CD8-positive, alpha-beta memory T cell (primary cell): ENCODE data around the gene SPART. TPM values are rescaled to one million over a fixed set of nuclear protein-coding genes. Genes with fewer than 3 reads are reported as not detected.

Experiments used
- CTCF ChIA-PET: fragments of 350-600 bp; sonication (Branson Sonifier 250); formaldehyde crosslinking; loops from one replicate; lab custom pipeline; 2021; ENCODE audit warnings: antibody characterized with exemption; lab: Charles Lee
- POLR2A ChIA-PET: fragments of 350-600 bp; sonication (Branson Sonifier 250); formaldehyde crosslinking; loops from one replicate; lab custom pipeline; 2021; ENCODE audit warnings: antibody characterized with exemption; lab: Charles Lee
- DNase-seq, 5 donors: peaks; one replicate each; pipeline versions ENCODE4 v3.0.0 to v3.0.0-alpha.2; 2020 to 2022; ENCODE audit warnings: mixed read lengths in 1 of 5
- H3K27ac ChIP-seq: one replicate; pipeline ENCODE4 v1.7.0; 2013; ENCODE audit warnings: low read depth, mild to moderate bottlenecking, low read length, moderate library complexity
- H3K27me3 ChIP-seq: 2 replicates; pipeline ENCODE4 v1.7.0; 2013; ENCODE audit warnings: low read length, mild to moderate bottlenecking; ENCODE audit not compliant: insufficient read depth, poor library complexity, severe bottlenecking
- H3K36me3 ChIP-seq: 2 replicates; pipeline ENCODE4 v1.7.0; 2013; ENCODE audit warnings: mild to moderate bottlenecking, low read length, moderate library complexity; ENCODE audit not compliant: insufficient read depth
- H3K4me1 ChIP-seq: 2 replicates; pipeline ENCODE4 v1.7.0; 2013; ENCODE audit warnings: mild to moderate bottlenecking, low read length, moderate library complexity; ENCODE audit not compliant: insufficient read depth
- H3K4me3 ChIP-seq: 2 replicates; pipeline ENCODE4 v1.7.0; 2013; ENCODE audit warnings: mild to moderate bottlenecking, low read length
- H3K9me3 ChIP-seq: 2 replicates; pipeline ENCODE4 v1.7.0; 2013; ENCODE audit warnings: mild to moderate bottlenecking, low read length
- H3K27ac Mint-ChIP-seq, 8 donors: one replicate each; pipeline ENCODE4 v1.8.0; 2020 to 2021; ENCODE audit warnings: mixed read lengths in 8 of 8, mild to moderate bottlenecking in 6 of 8, inconsistent platforms in 3 of 8, moderate library complexity in 3 of 8
- H3K27me3 Mint-ChIP-seq, 2 donors: one replicate each; pipeline ENCODE4 v1.8.0; 2020 to 2021; ENCODE audit warnings: mixed read lengths in 2 of 2, mild to moderate bottlenecking in 1 of 2, moderate library complexity in 1 of 2
- H3K36me3 Mint-ChIP-seq, 3 donors: one replicate each; pipeline ENCODE4 v1.8.0; 2020 to 2021; ENCODE audit warnings: mixed read lengths in 3 of 3, inconsistent platforms in 1 of 3, mild to moderate bottlenecking in 1 of 3
- H3K4me1 Mint-ChIP-seq, 3 donors: one replicate each; pipeline ENCODE4 v1.8.0; 2020 to 2021; ENCODE audit warnings: mixed read lengths in 3 of 3, inconsistent platforms in 1 of 3, mild to moderate bottlenecking in 1 of 3
- H3K4me3 Mint-ChIP-seq, 7 donors: one replicate each; pipeline ENCODE4 v1.8.0; 2020 to 2021; ENCODE audit warnings: mixed read lengths in 7 of 7, mild to moderate bottlenecking in 6 of 7, moderate library complexity in 4 of 7, inconsistent platforms in 2 of 7
- H3K9me3 Mint-ChIP-seq, 5 donors: one replicate each; pipeline ENCODE4 v1.8.0; 2020 to 2022; ENCODE audit warnings: mixed read lengths in 5 of 5, mild to moderate bottlenecking in 3 of 5, moderate library complexity in 2 of 5, inconsistent platforms in 1 of 5
- polyA plus RNA-seq: library from polyadenylated mRNA; unstranded; fragments of 300-500 nt; fragmentation: Illumina TruSeq; gene quantifications from one replicate; pipeline ENCODE4 v1.2.3, GENCODE V29; 2021
- total RNA-seq, 2 experiments: library from RNA; stranded (reverse); gene quantifications; one replicate each; pipeline ENCODE4 v1.2.3, GENCODE V29; 2021

Gene SPART
- total and polyA plus RNA-seq, 3 experiments from 2014 or later = 9.2 to 22.6 (median 10.8) TPM

DNA sequence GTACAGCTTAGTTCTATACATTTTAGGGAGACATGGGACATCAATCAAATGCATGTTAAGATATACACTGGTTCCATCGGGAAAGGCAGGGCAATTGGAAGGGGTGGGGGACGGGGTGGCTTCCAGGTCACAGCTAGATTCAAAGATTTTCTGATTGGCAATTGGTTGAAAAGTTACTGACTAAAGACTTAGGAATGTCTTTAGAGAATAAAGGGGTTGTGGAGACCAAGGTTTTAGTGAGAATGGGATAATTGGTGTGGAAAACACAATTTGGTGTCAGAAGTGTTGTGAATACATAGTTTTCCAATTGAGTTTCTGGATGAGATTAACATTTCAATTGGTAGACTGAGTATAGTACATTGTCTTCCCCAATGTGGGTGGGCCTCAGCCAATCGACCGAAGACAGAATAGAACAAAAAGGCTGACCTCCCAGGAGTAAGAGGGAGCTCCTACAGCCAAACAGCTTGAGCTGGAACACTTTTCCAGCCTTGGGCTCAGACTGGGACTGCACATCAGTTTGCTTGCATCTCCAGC lies 47.6 kb downstream of the SPART start:
- Mint-ChIP-seq H3K27ac (no peak overlapping the region), H3K36me3 (peaks cover 0 to 1% (median 0%) of the 10 kb centered on the region in 3 donors), H3K4me1 (peaks cover 9 to 15% (median 15%) of the 10 kb centered on the region in 3 donors), H3K4me3 (peak overlapping the region in 6 of 7 donors; percentile 18 to 80 (median 78)), H3K9me3 (peaks cover 0 to 5% (median 0%) of the 10 kb centered on the region in 5 donors), H3K27me3 (peaks cover 25 to 30% of the 10 kb centered on the region in 2 donors)
- no peaks in the 10 kb centered on the region for H3K36me3 ChIP-seq
- no peaks in the 10 kb centered on the region for H3K27me3 ChIP-seq
- no peak for DNase-seq
- no peaks in the 10 kb centered on the region for H3K4me1 ChIP-seq
- CTCF ChIA-PET = no interaction called here
- no peak overlapping the region for H3K4me3 ChIP-seq
- H3K27ac ChIP-seq = no peak overlapping the region
- H3K9me3 ChIP-seq = no peaks in the 10 kb centered on the region
- POLR2A ChIA-PET = no interaction called here

DNA sequence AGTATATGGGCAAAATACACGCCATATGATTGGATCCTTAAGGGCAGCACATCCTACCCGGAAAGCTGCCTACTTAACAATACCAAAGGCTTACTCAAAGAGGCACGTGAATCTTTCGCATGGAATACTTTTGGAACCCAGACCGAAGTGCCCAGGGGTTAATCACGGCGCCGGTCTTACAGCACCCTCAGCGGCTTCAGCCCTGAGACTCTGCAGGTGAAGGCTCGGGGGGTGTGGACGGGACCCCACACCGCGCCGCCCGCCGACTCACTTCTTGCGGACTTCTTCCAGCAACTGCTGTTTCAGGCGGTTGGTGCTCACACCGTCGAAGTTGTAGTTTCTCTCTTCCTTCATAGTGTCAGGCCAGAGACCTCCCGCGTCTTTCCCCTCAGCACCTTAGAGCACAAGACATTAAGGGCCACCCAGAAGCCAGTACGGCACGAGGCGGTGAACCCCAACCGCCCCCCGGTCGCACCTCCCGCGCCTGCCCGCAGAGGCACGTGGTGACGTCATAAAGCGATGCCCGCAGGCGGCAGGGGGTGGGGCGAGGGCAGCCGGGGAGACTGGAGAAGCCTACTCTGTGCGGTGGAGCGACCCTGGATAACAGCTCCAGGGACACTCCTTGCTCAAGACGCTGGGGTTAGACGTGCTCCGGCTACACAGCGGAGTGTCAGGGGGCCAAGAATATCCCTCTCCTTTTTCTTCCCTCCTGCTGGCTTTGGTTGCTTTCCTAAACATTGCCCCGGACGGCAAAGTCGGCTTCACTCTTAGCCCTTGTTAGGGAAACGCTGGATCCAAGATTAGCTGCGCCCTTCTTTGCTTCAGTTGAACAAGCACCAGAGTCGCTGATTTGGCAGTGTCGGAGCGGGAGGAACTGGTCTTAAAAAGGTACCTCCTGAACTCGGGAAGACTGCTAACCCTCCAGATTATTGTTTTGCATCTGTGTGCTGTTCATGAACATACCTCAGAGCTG lies 48.5 kb downstream of the SPART start, which contains the start of gene CCDC169:
TSS of gene CCDC169 (minus strand) at position 449 of the 973 bp plus-strand sequence. CDS start at position 354, 95 bp downstream.
- CTCF ChIA-PET = no interaction called here

DNA sequence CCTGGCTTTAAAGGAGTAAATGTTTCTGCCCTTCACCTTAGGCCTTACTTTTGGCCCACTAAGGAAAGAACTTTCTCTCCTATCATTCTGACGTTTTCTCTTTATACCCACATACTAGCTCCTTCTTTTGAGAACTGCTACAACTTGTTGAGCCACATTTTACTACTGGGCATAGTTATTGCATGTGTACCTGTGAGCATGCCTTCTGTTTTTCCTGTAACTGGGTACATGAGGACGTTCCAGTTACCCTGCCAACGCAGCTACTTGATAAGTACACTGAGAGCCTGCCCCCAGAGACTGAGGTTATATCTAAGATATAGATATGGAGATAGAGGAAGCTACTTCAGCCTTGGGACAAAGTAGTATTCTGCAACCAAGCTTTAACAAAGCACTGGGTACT lies 52.1 kb downstream of the SPART start:
- ChIA-PET CTCF (no interaction called here), POLR2A (no interaction called here)
- H3K27me3 Mint-ChIP-seq = peaks cover 26 to 27% of the 10 kb centered on the region in 2 donors

More for the DNA sequence above, 48.5 kb downstream of the SPART start, which contains the start of gene CCDC169:
- H3K36me3 Mint-ChIP-seq = no peaks in the 10 kb centered on the region
- Histone ChIP-seq H3K27me3 (no peaks in the 10 kb centered on the region), H3K4me3 (peak within 1 kb of the TSS; percentile 47), H3K27ac (no peak within 1 kb of the TSS), H3K9me3 (no peaks in the 10 kb centered on the region), H3K4me1 (no peaks in the 10 kb centered on the region), H3K36me3 (no peaks in the 10 kb centered on the region)
- peaks cover 27 to 30% of the 10 kb centered on the region in 2 donors for H3K27me3 Mint-ChIP-seq
- peak within 1 kb of the TSS in 3 of 8 donors; percentile 5 to 76 (median 43) for H3K27ac Mint-ChIP-seq
- POLR2A ChIA-PET = no interaction called here
- DNase-seq = peak; percentile 6 to 63 (median 40)
- H3K9me3 Mint-ChIP-seq = peaks cover 0 to 5% (median 1%) of the 10 kb centered on the region in 5 donors
- peak within 1 kb of the TSS; percentile 75 to 80 (median 78) for H3K4me3 Mint-ChIP-seq
- H3K4me1 Mint-ChIP-seq = peaks cover 9 to 15% (median 15%) of the 10 kb centered on the region in 3 donors

DNA sequence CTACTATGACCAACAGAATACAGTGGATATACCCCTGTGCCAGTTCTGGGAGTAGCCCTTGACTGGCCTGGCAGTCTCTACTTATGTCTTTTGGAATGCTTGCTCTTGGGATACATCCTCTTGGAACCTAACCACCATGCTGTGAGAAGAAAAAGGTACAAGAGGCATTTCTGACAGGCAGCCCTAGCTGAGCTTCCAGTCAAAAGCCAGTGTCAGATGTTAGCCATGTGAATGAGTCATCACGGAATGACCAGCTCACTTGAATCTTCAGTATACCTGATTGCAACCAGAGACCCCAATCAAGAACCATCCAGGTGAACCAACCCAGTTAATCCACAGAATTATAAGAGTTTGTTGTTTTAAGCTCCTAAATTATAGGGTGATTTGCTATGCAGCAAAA lies 52.7 kb downstream of the SPART start:
- no peaks in the 10 kb centered on the region for H3K36me3 ChIP-seq
- H3K27me3 ChIP-seq = no peaks in the 10 kb centered on the region
- H3K4me1 ChIP-seq = no peaks in the 10 kb centered on the region
- ChIA-PET CTCF (no interaction called here), POLR2A (no interaction called here)
- Mint-ChIP-seq H3K36me3 (no peaks in the 10 kb centered on the region), H3K4me1 (peaks cover 9 to 15% (median 15%) of the 10 kb centered on the region in 3 donors), H3K9me3 (peaks cover 0 to 5% (median 0%) of the 10 kb centered on the region in 5 donors), H3K27me3 (peaks cover 23 to 24% of the 10 kb centered on the region in 2 donors), H3K4me3 (no peak overlapping the region), H3K27ac (no peak overlapping the region)
- no peak overlapping the region for H3K27ac ChIP-seq
- no peaks in the 10 kb centered on the region for H3K9me3 ChIP-seq
- no peak overlapping the region for H3K4me3 ChIP-seq
- no peak for DNase-seq

More for the DNA sequence above, 52.1 kb downstream of the SPART start:
- Mint-ChIP-seq H3K4me3 (peak overlapping the region in 1 of 7 donors; percentile 2), H3K36me3 (no peaks in the 10 kb centered on the region), H3K9me3 (peaks cover 0 to 5% (median 0%) of the 10 kb centered on the region in 5 donors), H3K4me1 (peaks cover 9 to 15% (median 15%) of the 10 kb centered on the region in 3 donors), H3K27ac (no peak overlapping the region)
- Histone ChIP-seq H3K27ac (no peak overlapping the region), H3K27me3 (no peaks in the 10 kb centered on the region), H3K4me1 (no peaks in the 10 kb centered on the region), H3K9me3 (no peaks in the 10 kb centered on the region), H3K36me3 (no peaks in the 10 kb centered on the region), H3K4me3 (no peak overlapping the region)
- DNase-seq = no peak

DNA sequence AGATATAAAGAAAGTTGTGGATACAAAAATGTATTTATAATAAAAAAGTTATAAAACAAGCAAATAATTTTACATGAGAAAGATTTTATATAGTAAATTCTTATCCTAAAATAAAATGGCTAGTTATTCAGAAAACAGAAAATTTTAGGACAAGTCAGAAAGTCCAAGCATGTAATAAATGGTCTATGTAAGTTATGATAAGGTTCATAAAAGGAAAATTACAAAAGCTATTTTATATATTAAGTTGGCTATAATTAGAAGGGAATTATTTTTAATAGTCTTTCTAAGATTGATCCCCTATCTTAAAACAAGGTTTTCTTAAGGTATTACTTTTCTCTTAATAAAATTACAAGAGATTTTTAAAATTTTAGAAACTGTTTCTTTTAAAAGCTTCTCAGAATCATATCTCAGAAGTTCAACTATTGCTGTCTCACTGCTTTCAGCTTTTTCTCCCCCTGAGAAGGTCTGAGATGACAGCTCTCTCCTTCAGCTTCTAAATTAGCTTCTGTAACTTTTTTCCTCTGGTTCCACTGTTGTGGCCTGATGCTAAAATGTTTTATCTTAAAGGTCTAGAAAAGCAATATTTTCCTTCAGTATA lies 57.3 kb downstream of the SPART start:
- Mint-ChIP-seq H3K4me3 (no peak overlapping the region), H3K27ac (no peak overlapping the region), H3K4me1 (no peaks in the 10 kb centered on the region), H3K36me3 (no peaks in the 10 kb centered on the region), H3K9me3 (peaks cover 0 to 3% (median 0%) of the 10 kb centered on the region in 5 donors), H3K27me3 (peaks cover 0 to 4% of the 10 kb centered on the region in 2 donors)
- POLR2A ChIA-PET = no interaction called here
- no peak overlapping the region for H3K27ac ChIP-seq
- CTCF ChIA-PET = no interaction called here
- no peaks in the 10 kb centered on the region for H3K4me1 ChIP-seq
- no peak overlapping the region for H3K4me3 ChIP-seq
- H3K9me3 ChIP-seq = no peaks in the 10 kb centered on the region
- H3K36me3 ChIP-seq = no peaks in the 10 kb centered on the region
- DNase-seq = no peak
- no peaks in the 10 kb centered on the region for H3K27me3 ChIP-seq

DNA sequence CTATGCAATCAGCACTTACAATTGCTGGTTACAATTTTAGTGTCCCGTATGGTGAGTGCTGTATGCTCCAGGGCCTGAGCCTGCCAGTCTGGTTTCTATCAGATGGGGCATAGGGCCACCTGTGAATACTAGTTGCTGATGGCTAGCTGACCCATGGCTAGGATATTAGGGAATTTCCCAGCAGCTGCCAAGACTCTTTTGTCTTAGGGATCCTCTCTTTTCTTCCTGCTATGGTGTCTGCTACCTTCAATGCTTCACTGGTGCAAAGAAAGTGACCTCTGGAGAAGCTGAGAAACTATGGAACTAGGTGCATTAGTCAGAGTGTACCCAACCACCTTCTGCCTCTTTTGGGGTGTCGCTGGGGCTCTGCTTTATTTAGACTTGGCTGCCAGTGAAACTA lies 60.2 kb downstream of the SPART start:
- H3K27ac Mint-ChIP-seq = no peak overlapping the region
- DNase-seq = no peak
- CTCF ChIA-PET = no interaction called here
- Histone ChIP-seq H3K9me3 (no peaks in the 10 kb centered on the region), H3K4me1 (no peaks in the 10 kb centered on the region), H3K4me3 (no peak overlapping the region), H3K27ac (no peak overlapping the region), H3K27me3 (no peaks in the 10 kb centered on the region), H3K36me3 (no peaks in the 10 kb centered on the region)
- POLR2A ChIA-PET = no interaction called here
- H3K4me1 Mint-ChIP-seq = no peaks in the 10 kb centered on the region
- H3K27me3 Mint-ChIP-seq = peaks cover 0 to 1% of the 10 kb centered on the region in 2 donors
- no peak overlapping the region for H3K4me3 Mint-ChIP-seq
- H3K9me3 Mint-ChIP-seq = peaks cover 0 to 3% (median 0%) of the 10 kb centered on the region in 5 donors
- H3K36me3 Mint-ChIP-seq = no peaks in the 10 kb centered on the region

DNA sequence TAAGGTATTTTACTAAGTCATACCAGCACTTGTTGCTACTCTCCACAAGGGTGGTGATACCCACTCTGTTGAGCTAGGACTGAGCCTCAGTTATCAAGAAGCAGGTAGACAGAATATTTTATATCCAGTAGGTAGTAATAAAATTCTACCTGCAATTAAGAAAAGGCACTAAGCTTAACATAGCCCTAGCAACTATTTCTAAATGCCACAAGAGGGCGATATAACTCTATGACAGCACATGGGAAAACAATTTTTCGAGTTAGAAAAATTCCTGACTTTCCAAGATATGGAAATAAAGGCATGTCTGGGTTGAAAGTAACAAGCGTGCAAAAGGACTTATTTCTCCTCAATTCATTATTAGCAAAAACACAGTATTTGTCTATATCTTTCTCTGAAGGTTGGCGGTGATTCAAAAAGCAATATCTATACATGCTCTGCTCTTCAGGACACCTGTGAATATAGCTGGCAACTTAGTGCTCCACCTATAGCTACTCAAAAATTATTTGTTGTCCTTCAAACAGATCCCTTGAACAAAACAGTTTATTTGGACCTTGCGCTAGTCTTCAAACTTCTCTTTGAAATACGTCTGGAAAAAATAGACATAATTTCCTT lies 63.3 kb downstream of the SPART start:
- CTCF ChIA-PET = no interaction called here

More for the DNA sequence above, 63.3 kb downstream of the SPART start:
- Histone ChIP-seq H3K9me3 (no peaks in the 10 kb centered on the region), H3K27ac (no peak overlapping the region), H3K27me3 (no peaks in the 10 kb centered on the region), H3K4me3 (no peak overlapping the region), H3K4me1 (no peaks in the 10 kb centered on the region), H3K36me3 (no peaks in the 10 kb centered on the region)
- Mint-ChIP-seq H3K9me3 (peaks cover 0 to 3% (median 0%) of the 10 kb centered on the region in 5 donors), H3K4me3 (no peak overlapping the region), H3K4me1 (no peaks in the 10 kb centered on the region), H3K27me3 (peaks cover 0 to 1% of the 10 kb centered on the region in 2 donors), H3K27ac (no peak overlapping the region), H3K36me3 (no peaks in the 10 kb centered on the region)
- DNase-seq = peak in 1 of 5 donors; percentile 19
- POLR2A ChIA-PET = no interaction called here
